Astrocyte (in vitro differentiated cells and primary cell): ENCODE measurements around the gene KRTAP10-2.

Experiments used
- EZH2 ChIP-seq: IDR thresholded peaks from 2 replicates; pipeline ENCODE4 v1.6.1; 2012; ENCODE audit warnings: mild to moderate bottlenecking, low read length, inconsistent platforms; ENCODE audit not compliant: insufficient read depth
- TF ChIP-seq, protein P1 (sequence below): IDR thresholded peaks from 2 replicates; pipeline ENCODE4 v1.5.1; 2011; ENCODE audit warnings: low read depth, mild to moderate bottlenecking, inconsistent platforms, low read length, moderate library complexity; ENCODE audit not compliant: insufficient read depth

DNA sequence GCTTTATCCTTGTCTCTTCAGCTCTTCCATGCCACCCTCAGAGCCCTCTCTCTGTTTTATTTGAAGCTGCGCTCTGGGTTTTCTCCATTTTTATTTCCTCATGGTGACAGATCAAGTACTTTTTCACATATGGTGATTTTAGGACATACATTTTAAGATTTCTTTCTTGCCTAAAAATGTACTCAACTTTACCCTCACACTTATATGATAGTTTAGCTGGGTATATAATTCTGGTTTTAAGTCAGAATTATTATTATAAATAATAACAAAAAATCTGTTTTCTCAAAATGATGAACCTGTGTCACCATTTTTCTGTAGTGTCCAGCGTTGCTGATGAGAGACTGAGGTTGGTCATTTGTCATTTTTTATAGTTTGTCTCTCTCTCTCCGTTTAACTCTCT is 29.9 kb upstream of the KRTAP10-2 start:
- TF ChIP-seq, protein P1, sequence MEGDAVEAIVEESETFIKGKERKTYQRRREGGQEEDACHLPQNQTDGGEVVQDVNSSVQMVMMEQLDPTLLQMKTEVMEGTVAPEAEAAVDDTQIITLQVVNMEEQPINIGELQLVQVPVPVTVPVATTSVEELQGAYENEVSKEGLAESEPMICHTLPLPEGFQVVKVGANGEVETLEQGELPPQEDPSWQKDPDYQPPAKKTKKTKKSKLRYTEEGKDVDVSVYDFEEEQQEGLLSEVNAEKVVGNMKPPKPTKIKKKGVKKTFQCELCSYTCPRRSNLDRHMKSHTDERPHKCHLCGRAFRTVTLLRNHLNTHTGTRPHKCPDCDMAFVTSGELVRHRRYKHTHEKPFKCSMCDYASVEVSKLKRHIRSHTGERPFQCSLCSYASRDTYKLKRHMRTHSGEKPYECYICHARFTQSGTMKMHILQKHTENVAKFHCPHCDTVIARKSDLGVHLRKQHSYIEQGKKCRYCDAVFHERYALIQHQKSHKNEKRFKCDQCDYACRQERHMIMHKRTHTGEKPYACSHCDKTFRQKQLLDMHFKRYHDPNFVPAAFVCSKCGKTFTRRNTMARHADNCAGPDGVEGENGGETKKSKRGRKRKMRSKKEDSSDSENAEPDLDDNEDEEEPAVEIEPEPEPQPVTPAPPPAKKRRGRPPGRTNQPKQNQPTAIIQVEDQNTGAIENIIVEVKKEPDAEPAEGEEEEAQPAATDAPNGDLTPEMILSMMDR: no peak
- no peak for TF ChIP-seq EZH2
